ENCODE data around the gene CACNA2D3.
"Not testable (repeated sequence)": the region's sequence is repeated elsewhere in the genome, so short reads cannot be mapped to it uniquely, and the experiment has no call there.

CACNA2D3 gene

GRCh38 chr3:54122324-54123002 is at the start of gene CACNA2D3:
Gene CACNA2D3 (plus strand): TSS chr3:54122552.
- no peak for DNase-seq (ENCODE audit: low read depth in 2 of 2)

GRCh38 chr3:54073386-54073785 is 49.0 kb upstream of the CACNA2D3 start:
- DNase-seq (ENCODE audit: low read depth in 2 of 2): no peak

GRCh38 chr3:54079314-54079713 is 43.0 kb upstream of the CACNA2D3 start:
- DNase-seq (ENCODE audit: low read depth in 2 of 2): no peak

- no peak for DNase-seq (ENCODE audit: low read depth in 2 of 2)
Measured at GRCh38 chr3:54079730-54080325, 42.5 kb upstream of the CACNA2D3 start.

GRCh38 chr3:54083921-54084320 is 38.4 kb upstream of the CACNA2D3 start:
- DNase-seq (ENCODE audit: low read depth in 2 of 2): no peak

GRCh38 chr3:54085936-54086335 is 36.4 kb upstream of the CACNA2D3 start:
- no peak for DNase-seq (ENCODE audit: low read depth in 2 of 2)

- DNase-seq (ENCODE audit: low read depth in 2 of 2): no peak
Measured at GRCh38 chr3:54086652-54087405, 35.5 kb upstream of the CACNA2D3 start.

GRCh38 chr3:54087581-54088410 is 34.6 kb upstream of the CACNA2D3 start:
- no peak for DNase-seq (ENCODE audit: low read depth in 2 of 2)

GRCh38 chr3:54093491-54094248 is 28.7 kb upstream of the CACNA2D3 start:
- no peak for DNase-seq (ENCODE audit: low read depth in 2 of 2)

- no peak for DNase-seq (ENCODE audit: low read depth in 2 of 2)
Measured at GRCh38 chr3:54094926-54095325, 27.4 kb upstream of the CACNA2D3 start.

GRCh38 chr3:54099381-54099780 is 23.0 kb upstream of the CACNA2D3 start:
- DNase-seq (ENCODE audit: low read depth in 2 of 2): no peak

- no peak for DNase-seq (ENCODE audit: low read depth in 2 of 2)
Measured at GRCh38 chr3:54104084-54104483, 18.3 kb upstream of the CACNA2D3 start.

GRCh38 chr3:54116129-54116528 is 6.2 kb upstream of the CACNA2D3 start:
- not testable (repeated sequence) for DNase-seq (ENCODE audit: low read depth in 2 of 2)

- DNase-seq (ENCODE audit: low read depth in 2 of 2): no peak
Measured at GRCh38 chr3:54120657-54121413, 1.5 kb upstream of the CACNA2D3 start.

- no peak for DNase-seq (ENCODE audit: low read depth in 2 of 2)
Measured at GRCh38 chr3:54121414-54122323, 683 bp upstream of the CACNA2D3 start.

GRCh38 chr3:54123003-54123775 is 837 bp downstream of the CACNA2D3 start:
- DNase-seq (ENCODE audit: low read depth in 2 of 2): no peak

- DNase-seq (ENCODE audit: low read depth in 2 of 2): no peak
Measured at GRCh38 chr3:54123776-54124196, 1.4 kb downstream of the CACNA2D3 start.

- no peak for DNase-seq (ENCODE audit: low read depth in 2 of 2)
Measured at GRCh38 chr3:54125300-54125699, 2.9 kb downstream of the CACNA2D3 start.

GRCh38 chr3:54126551-54126950 is 4.2 kb downstream of the CACNA2D3 start:
- DNase-seq (ENCODE audit: low read depth in 2 of 2): no peak
